HepG2 (cell line): ENCODE results near the gene ATAD3C. TPM values are rescaled to one million over a fixed set of nuclear protein-coding genes. Genes with fewer than 3 reads are reported as not detected.

Experiments
- AHR ChIP-seq: IDR thresholded peaks from 2 replicates; pipeline ENCODE4 v1.6.1; 2018; ENCODE audit warnings: missing genetic modification reagents, missing compliant biosample characterization
- DPF2 ChIP-seq: sonication (generic); formaldehyde crosslinking; IDR thresholded peaks from 2 replicates; pipeline ENCODE4 v1.4.0; 2020; ENCODE audit warnings: mild to moderate bottlenecking, low read depth, missing genetic modification reagents, borderline replicate concordance
- HNRNPH1 ChIP-seq: fragments of 200-400 bp; formaldehyde crosslinking; optimal IDR thresholded peaks from 2 replicates; pipeline ENCODE3; 2017; ENCODE audit warnings: mild to moderate bottlenecking, low read depth, low read length
- HOXA3 ChIP-seq: sonication (generic); formaldehyde crosslinking; IDR thresholded peaks from 2 replicates; pipeline ENCODE4 v1.5.0; 2020; ENCODE audit warnings: missing genetic modification reagents
- KAT8 ChIP-seq: IDR thresholded peaks from 2 replicates; pipeline ENCODE4 v1.6.1; 2016; ENCODE audit warnings: missing genetic modification reagents, missing compliant biosample characterization
- MXD4 ChIP-seq: IDR thresholded peaks from 2 replicates; pipeline ENCODE4 v1.6.1; 2016; ENCODE audit warnings: mild to moderate bottlenecking, missing biosample characterization, missing genetic modification reagents
- NAIF1 ChIP-seq: sonication (generic); formaldehyde crosslinking; IDR thresholded peaks from 2 replicates; pipeline ENCODE4 v1.5.0; 2020; ENCODE audit warnings: mild to moderate bottlenecking, missing genetic modification reagents, borderline replicate concordance
- ONECUT2 ChIP-seq: sonication (generic); formaldehyde crosslinking; IDR thresholded peaks from 2 replicates; pipeline ENCODE4 v1.4.0; 2020; ENCODE audit warnings: missing genetic modification reagents
- PHF21A ChIP-seq: sonication (generic); formaldehyde crosslinking; IDR thresholded peaks from 2 replicates; pipeline ENCODE4 v1.5.0; 2020; ENCODE audit warnings: mild to moderate bottlenecking, missing genetic modification reagents
- POLR2AphosphoS5 ChIP-seq: IDR thresholded peaks from 2 replicates; pipeline ENCODE4 v1.6.1; 2012; ENCODE audit warnings: low read depth, low read length
- RXRA ChIP-seq: sonication (generic); formaldehyde crosslinking; IDR thresholded peaks from 2 replicates; pipeline ENCODE4 v1.5.1; 2020; ENCODE audit warnings: missing genetic modification reagents
- SRSF4 ChIP-seq: fragments of 200-400 bp; formaldehyde crosslinking; IDR thresholded peaks from one replicate; pipeline ENCODE4 v1.6.1; 2018; ENCODE audit warnings: mild to moderate bottlenecking, low read depth, low read length, moderate library complexity; ENCODE audit not compliant: poor library complexity, severe bottlenecking
- TBX3 ChIP-seq: fragments of 450-650 bp; IDR thresholded peaks from 2 replicates; pipeline ENCODE4 v1.6.1; 2017; ENCODE audit warnings: antibody characterized with exemption, mild to moderate bottlenecking, inconsistent platforms, borderline replicate concordance
- ZFP82 ChIP-seq: sonication (generic); formaldehyde crosslinking; IDR thresholded peaks from 2 replicates; pipeline ENCODE4 v1.5.1; 2020; ENCODE audit warnings: mild to moderate bottlenecking, missing genetic modification reagents, borderline replicate concordance
- ZKSCAN8 ChIP-seq: IDR thresholded peaks from 2 replicates; pipeline ENCODE4 v1.6.1; 2016; ENCODE audit warnings: borderline replicate concordance, missing genetic modification reagents, missing compliant biosample characterization
- ZNF205 ChIP-seq: IDR thresholded peaks from 2 replicates; pipeline ENCODE4 v1.6.1; 2018; ENCODE audit warnings: missing biosample characterization, missing genetic modification reagents
- ZNF232 ChIP-seq: sonication (generic); formaldehyde crosslinking; IDR thresholded peaks from 2 replicates; pipeline ENCODE4 v1.4.0; 2020; ENCODE audit warnings: missing genetic modification reagents, borderline replicate concordance
- ZNF567 ChIP-seq: sonication (generic); formaldehyde crosslinking; IDR thresholded peaks from 2 replicates; pipeline ENCODE4 v1.8.1; 2023; ENCODE audit warnings: mild to moderate bottlenecking, missing genetic modification reagents, borderline replicate concordance
- ZNF572 ChIP-seq: sonication (generic); formaldehyde crosslinking; IDR thresholded peaks from 2 replicates; pipeline ENCODE4 v1.5.1; 2020; ENCODE audit warnings: mild to moderate bottlenecking, missing genetic modification reagents
- ZNF674 ChIP-seq: sonication (generic); formaldehyde crosslinking; IDR thresholded peaks from 2 replicates; pipeline ENCODE4 v1.5.0; 2020; ENCODE audit warnings: low read depth, mild to moderate bottlenecking, missing genetic modification reagents
- ZNF720 ChIP-seq: sonication (generic); formaldehyde crosslinking; IDR thresholded peaks from 2 replicates; pipeline ENCODE4 v1.4.0; 2020; ENCODE audit warnings: missing genetic modification reagents
- polyA plus RNA-seq, 8 experiments: library from polyadenylated mRNA; depleted of rRNA in 3 of 8; stranded (reverse) in 7 of 8; unstranded in 1 of 8; fragments of >200 nt; fragmentation: Illumina TruSeq in 4 of 8; extraction: Trizol in 4 of 8; gene quantifications; 2 replicates each; pipeline versions ENCODE4 v1.2.1 to v1.2.3, GENCODE V29; 2011 to 2016; ENCODE audit warnings: low read depth in 4 of 8, missing spikeins in 1 of 8, mixed read lengths in 1 of 8; ENCODE audit not compliant: insufficient read depth in 1 of 8
- total RNA-seq, 5 experiments: library from RNA; depleted of rRNA; stranded (reverse); fragments of >200 nt; fragmentation: Illumina TruSeq; extraction: Trizol; gene quantifications; 2 replicates each; pipeline ENCODE4 v1.2.3, GENCODE V29; 2016; ENCODE audit warnings: low read depth in 1 of 5
- TF ChIP-seq, protein P1 (sequence below): sonication (generic); formaldehyde crosslinking; IDR thresholded peaks from 2 replicates; pipeline ENCODE4 v1.5.0; 2020; ENCODE audit warnings: mild to moderate bottlenecking, missing genetic modification reagents
- TF ChIP-seq, protein P2 (sequence below), 2 experiments: sonication (generic) in 1 of 2; formaldehyde crosslinking in 1 of 2; IDR thresholded peaks; 2 replicates each; pipeline versions ENCODE4 v1.4.0 to v1.6.1; 2018 to 2020; ENCODE audit warnings: missing genetic modification reagents in 2 of 2, borderline replicate concordance in 1 of 2, low read depth in 1 of 2, mild to moderate bottlenecking in 1 of 2, missing biosample characterization in 1 of 2
- TF ChIP-seq, protein P3 (sequence below): sonication (generic); formaldehyde crosslinking; conservative IDR thresholded peaks from 2 replicates; pipeline ENCODE4 v1.4.0; 2020; ENCODE audit warnings: missing genetic modification reagents

ATAD3C gene
- total and polyA plus RNA-seq, 2 of the 13 experiments (the other 11 are each of a cell fraction or from before 2014, with no cell fraction given), result 2.4 to 3.2 TPM

GRCh38 chr1:1435106-1435903 is 14.2 kb upstream of the ATAD3C start, which contains the start of gene VWA1 (continued):
- no peak for TF ChIP-seq AHR
- TF ChIP-seq TBX3, result no peak
- TF ChIP-seq HOXA3 (CRISPR knock-in tag), result peak; percentile 56
- TF ChIP-seq ZKSCAN8 (CRISPR knock-in tag), result no peak
- TF ChIP-seq MXD4 (CRISPR knock-in tag), result peak; percentile 67; the same call in 1 of the 2 replicates
- TF ChIP-seq KAT8, result 0 out of 2 replicates have a peak, but pooled peaks have one; percentile 3
- no peak for TF ChIP-seq ONECUT2
- TF ChIP-seq PHF21A, result no peak
- TF ChIP-seq POLR2AphosphoS5, result peak; percentile 67
- TF ChIP-seq NAIF1 (CRISPR knock-in tag), result no peak
- no peak for TF ChIP-seq HNRNPH1
- no peak for TF ChIP-seq DPF2
- no peak for TF ChIP-seq ZNF674 (CRISPR knock-in tag)
- TF ChIP-seq ZNF572 (CRISPR knock-in tag), result peak; percentile 91
- peak; percentile 48; the same call in 1 of the 2 replicates for TF ChIP-seq RXRA
- TF ChIP-seq, protein P1, sequence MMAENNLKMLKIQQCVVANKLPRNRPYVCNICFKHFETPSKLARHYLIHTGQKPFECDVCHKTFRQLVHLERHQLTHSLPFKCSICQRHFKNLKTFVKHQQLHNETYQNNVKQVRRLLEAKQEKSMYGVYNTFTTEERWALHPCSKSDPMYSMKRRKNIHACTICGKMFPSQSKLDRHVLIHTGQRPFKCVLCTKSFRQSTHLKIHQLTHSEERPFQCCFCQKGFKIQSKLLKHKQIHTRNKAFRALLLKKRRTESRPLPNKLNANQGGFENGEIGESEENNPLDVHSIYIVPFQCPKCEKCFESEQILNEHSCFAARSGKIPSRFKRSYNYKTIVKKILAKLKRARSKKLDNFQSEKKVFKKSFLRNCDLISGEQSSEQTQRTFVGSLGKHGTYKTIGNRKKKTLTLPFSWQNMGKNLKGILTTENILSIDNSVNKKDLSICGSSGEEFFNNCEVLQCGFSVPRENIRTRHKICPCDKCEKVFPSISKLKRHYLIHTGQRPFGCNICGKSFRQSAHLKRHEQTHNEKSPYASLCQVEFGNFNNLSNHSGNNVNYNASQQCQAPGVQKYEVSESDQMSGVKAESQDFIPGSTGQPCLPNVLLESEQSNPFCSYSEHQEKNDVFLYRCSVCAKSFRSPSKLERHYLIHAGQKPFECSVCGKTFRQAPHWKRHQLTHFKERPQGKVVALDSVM (CRISPR knock-in tag), result 0 out of 2 replicates have a peak, but pooled peaks have one; percentile 20
- TF ChIP-seq ZNF720, result no peak
- TF ChIP-seq ZNF567 (CRISPR knock-in tag), result peak; percentile 72; the same call in 1 of the 2 replicates
- peak; percentile 70; the same call in 1 of the 2 replicates for TF ChIP-seq ZNF205 (CRISPR knock-in tag)
- TF ChIP-seq SRSF4, result no peak
- TF ChIP-seq ZNF232 (CRISPR knock-in tag), result no peak
- peak; percentile 48; the same call in 1 of the 2 replicates for TF ChIP-seq ZFP82
- TF ChIP-seq, protein P2, sequence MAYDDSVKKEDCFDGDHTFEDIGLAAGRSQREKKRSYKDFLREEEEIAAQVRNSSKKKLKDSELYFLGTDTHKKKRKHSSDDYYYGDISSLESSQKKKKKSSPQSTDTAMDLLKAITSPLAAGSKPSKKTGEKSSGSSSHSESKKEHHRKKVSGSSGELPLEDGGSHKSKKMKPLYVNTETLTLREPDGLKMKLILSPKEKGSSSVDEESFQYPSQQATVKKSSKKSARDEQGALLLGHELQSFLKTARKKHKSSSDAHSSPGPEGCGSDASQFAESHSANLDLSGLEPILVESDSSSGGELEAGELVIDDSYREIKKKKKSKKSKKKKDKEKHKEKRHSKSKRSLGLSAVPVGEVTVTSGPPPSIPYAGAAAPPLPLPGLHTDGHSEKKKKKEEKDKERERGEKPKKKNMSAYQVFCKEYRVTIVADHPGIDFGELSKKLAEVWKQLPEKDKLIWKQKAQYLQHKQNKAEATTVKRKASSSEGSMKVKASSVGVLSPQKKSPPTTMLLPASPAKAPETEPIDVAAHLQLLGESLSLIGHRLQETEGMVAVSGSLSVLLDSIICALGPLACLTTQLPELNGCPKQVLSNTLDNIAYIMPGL (CRISPR knock-in tag; IDR thresholded peaks at IDR 0.05; ENCODE audit: borderline replicate concordance in 1 of 2, low read depth in 1 of 2), result no peak; a peak in 1 of 4 replicates
- TF ChIP-seq, protein P3, sequence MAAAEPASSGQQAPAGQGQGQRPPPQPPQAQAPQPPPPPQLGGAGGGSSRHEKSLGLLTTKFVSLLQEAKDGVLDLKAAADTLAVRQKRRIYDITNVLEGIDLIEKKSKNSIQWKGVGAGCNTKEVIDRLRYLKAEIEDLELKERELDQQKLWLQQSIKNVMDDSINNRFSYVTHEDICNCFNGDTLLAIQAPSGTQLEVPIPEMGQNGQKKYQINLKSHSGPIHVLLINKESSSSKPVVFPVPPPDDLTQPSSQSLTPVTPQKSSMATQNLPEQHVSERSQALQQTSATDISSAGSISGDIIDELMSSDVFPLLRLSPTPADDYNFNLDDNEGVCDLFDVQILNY (CRISPR knock-in tag), result 0 out of 2 replicates have a peak, but pooled peaks have one; percentile 14
